ENCODE data around the gene UBE2H.

GRCh38 chr7:129816742-129817141, 136.0 kb downstream of the UBE2H start:
- TF ChIP-seq CTCF (IDR thresholded peaks at IDR 0.05 in 8 of 11, conservative IDR thresholded peaks at IDR 0.05 in 3 of 11) (no peak), POLR2A (IDR thresholded peaks at IDR 0.05) (no peak)

Measured in spleen (tissue), 7 donors.